Thymus (tissue), 14 donors: Measurements from ENCODE around the gene MYLK4. TPM values are rescaled to one million over a fixed set of nuclear protein-coding genes. Genes with fewer than 3 reads are reported as not detected.

ENCODE experiments used
- DNase-seq, 9 donors: peaks; one replicate each; pipeline ENCODE4 v3.0.0-alpha.2; 2013; ENCODE audit warnings: low spot score in 9 of 9, low read depth in 6 of 9, missing footprints in 1 of 9
- H3K27ac ChIP-seq, 2 donors: one replicate each; pipeline ENCODE4 v1.5.1; 2013; ENCODE audit warnings: control low read depth in 1 of 2, low read depth in 1 of 2, low read length in 1 of 2, mild to moderate bottlenecking in 1 of 2, moderate library complexity in 1 of 2
- H3K27me3 ChIP-seq, 2 donors: one replicate each; pipeline ENCODE4 v1.5.1; 2013; ENCODE audit warnings: low read length in 1 of 2; ENCODE audit not compliant: control insufficient read depth in 2 of 2, insufficient read depth in 1 of 2
- H3K36me3 ChIP-seq, 2 donors: one replicate each; pipeline ENCODE4 v1.5.1; 2013; ENCODE audit warnings: low read length in 1 of 2, mild to moderate bottlenecking in 1 of 2, moderate library complexity in 1 of 2; ENCODE audit not compliant: control insufficient read depth in 2 of 2, insufficient read depth in 2 of 2
- H3K4me1 ChIP-seq, 2 donors: one replicate each; pipeline ENCODE4 v1.5.1; 2013; ENCODE audit warnings: low read length in 2 of 2; ENCODE audit not compliant: control insufficient read depth in 2 of 2, insufficient read depth in 2 of 2
- H3K4me3 ChIP-seq, 2 donors: one replicate each; pipeline ENCODE4 v1.5.1; 2013; ENCODE audit warnings: low read length in 2 of 2, control low read depth in 1 of 2, mild to moderate bottlenecking in 1 of 2
- H3K9me3 ChIP-seq, 2 donors: one replicate each; pipeline ENCODE4 v1.5.1; 2013; ENCODE audit warnings: low read length in 1 of 2, mild to moderate bottlenecking in 1 of 2; ENCODE audit not compliant: control insufficient read depth in 2 of 2, insufficient read depth in 1 of 2
- WGBS: extraction: QIAGEN DNeasy Blood & Tissue Kit; methylation state at CpG from one replicate; pipeline ENCODE4 v1.1.7; 2013; 5-methylcytosine and 5-hydroxymethylcytosine counted together
- long read RNA-seq, 10 donors: transcript quantifications; one replicate each; lab custom pipeline, GENCODE V29; 2026
- polyA plus RNA-seq: library from polyadenylated mRNA; stranded (reverse); fragments of 200-250 nt; gene quantifications from one replicate; pipeline ENCODE4 v1.2.3, GENCODE V29; 2013
- total RNA-seq: library from RNA; stranded (reverse); fragments of 120-200 nt; gene quantifications from one replicate; pipeline ENCODE4 v1.2.4, GENCODE V29; 2013
- donor health status: healthy.

MYLK4 gene
- total RNA-seq: 0.42 TPM
- polyA plus RNA-seq: 0.52 TPM
- long read RNA-seq, donor 1: 0 reads
- long read RNA-seq, donor 2: 0 reads
- long read RNA-seq, donor 3: 0 reads
- long read RNA-seq, donor 4: 0 reads
- long read RNA-seq, donor 5: 0 reads
- long read RNA-seq, donor 6: 0 reads
- long read RNA-seq, donor 7: 0 reads
- long read RNA-seq, donor 8: 0 reads
- long read RNA-seq, donor 9: 0 reads
- long read RNA-seq, donor 10: 0 reads

- H3K4me3 ChIP-seq: no peak within 1 kb of the TSS
- no peak within 1 kb of the TSS for H3K27ac ChIP-seq
- WGBS: 95% methylated on average over 7 of the region's 7 CpGs
- H3K36me3 ChIP-seq: no peaks in the 10 kb centered on the region
- no peak for DNase-seq
- peaks cover 0 to 3% of the 10 kb centered on the region in 2 donors for H3K4me1 ChIP-seq
- no peaks in the 10 kb centered on the region for H3K9me3 ChIP-seq
- H3K27me3 ChIP-seq: no peaks in the 10 kb centered on the region
Observed at GRCh38 chr6:2750832-2751231, at the start of gene MYLK4. MYLK4 (minus strand) TSS chr6:2750922; CDS start chr6:2749294, 1,628 bp downstream.

DNA sequence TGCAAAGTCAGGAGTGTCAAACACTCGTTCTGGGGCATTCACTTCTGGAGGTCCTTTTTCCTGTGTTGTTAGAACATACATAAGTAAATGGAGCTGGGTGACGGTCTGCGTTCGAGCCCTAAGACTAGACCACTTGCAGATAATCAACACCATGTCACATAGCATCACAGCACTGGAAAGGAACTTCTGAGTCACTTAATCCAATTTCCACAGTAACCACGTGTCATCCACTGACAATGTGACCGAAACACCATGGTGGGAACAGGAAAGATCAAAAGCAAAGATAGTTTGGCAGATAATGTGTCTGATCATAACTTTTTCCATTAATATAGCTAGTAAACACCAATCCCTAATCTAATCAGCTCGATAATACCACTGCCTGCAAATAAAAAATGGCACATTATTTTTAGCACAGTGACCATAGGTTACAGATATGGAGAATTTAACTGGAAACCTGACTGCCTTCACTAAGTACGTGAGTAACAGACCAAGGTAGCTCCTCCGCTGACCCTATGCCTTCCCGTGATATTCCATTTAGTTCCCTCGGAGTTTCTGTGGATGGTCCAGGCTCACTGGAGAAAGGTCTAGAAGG is 49.3 kb upstream of the MYLK4 start:
- Histone ChIP-seq H3K4me1 (peaks cover 0 to 14% of the 10 kb centered on the region in 2 donors), H3K27ac (no peak overlapping the region), H3K4me3 (no peak overlapping the region), H3K36me3 (peaks cover 0 to 8% of the 10 kb centered on the region in 2 donors), H3K9me3 (no peaks in the 10 kb centered on the region), H3K27me3 (no peaks in the 10 kb centered on the region)
- no peak for DNase-seq
- 85% methylated on average over 11 of the region's 11 CpGs for WGBS

GRCh38 chr6:2798586-2799134 is 47.9 kb upstream of the MYLK4 start:
- Histone ChIP-seq H3K27ac (no peak overlapping the region), H3K27me3 (no peaks in the 10 kb centered on the region), H3K9me3 (no peaks in the 10 kb centered on the region), H3K36me3 (peaks cover 0 to 8% of the 10 kb centered on the region in 2 donors), H3K4me3 (no peak overlapping the region), H3K4me1 (peaks cover 5 to 17% of the 10 kb centered on the region in 2 donors)
- DNase-seq: no peak
- WGBS: 86% methylated on average over 11 of the region's 11 CpGs

- Histone ChIP-seq H3K27me3 (no peaks in the 10 kb centered on the region), H3K27ac (no peak overlapping the region), H3K9me3 (no peaks in the 10 kb centered on the region), H3K4me3 (no peak overlapping the region), H3K4me1 (peaks cover 15 to 28% of the 10 kb centered on the region in 2 donors), H3K36me3 (peaks cover 0 to 8% of the 10 kb centered on the region in 2 donors)
- no peak for DNase-seq
- 30% methylated on average over 3 of the region's 3 CpGs for WGBS
Observed at GRCh38 chr6:2797564-2798031, 46.9 kb upstream of the MYLK4 start.

DNA sequence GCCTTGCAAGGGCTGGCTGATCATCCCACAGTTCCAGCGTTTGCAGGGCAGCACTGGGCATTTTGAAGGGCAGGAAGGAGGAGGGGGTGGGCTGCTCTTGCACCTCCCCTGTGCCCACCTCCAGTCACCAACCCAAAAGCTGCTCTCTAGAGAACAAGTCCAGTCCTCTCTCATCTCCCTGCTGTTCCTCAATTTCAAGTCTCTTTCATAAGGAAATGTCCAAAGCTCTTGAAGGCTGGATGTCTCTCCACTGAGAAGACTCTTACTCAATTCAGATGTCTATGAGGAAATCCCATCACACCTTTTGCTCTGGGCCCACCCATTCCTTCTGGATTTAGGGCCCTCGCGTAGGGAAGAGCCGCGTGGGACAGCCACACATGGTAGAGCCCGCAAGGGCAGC is 46.1 kb upstream of the MYLK4 start:
- H3K4me1 ChIP-seq: peaks cover 18 to 31% of the 10 kb centered on the region in 2 donors
- WGBS: 77% methylated on average over 6 of the region's 6 CpGs
- no peak for DNase-seq
- peaks cover 0 to 8% of the 10 kb centered on the region in 2 donors for H3K36me3 ChIP-seq
- H3K9me3 ChIP-seq: no peaks in the 10 kb centered on the region
- H3K4me3 ChIP-seq: no peak overlapping the region
- no peaks in the 10 kb centered on the region for H3K27me3 ChIP-seq
- H3K27ac ChIP-seq: no peak overlapping the region

DNA sequence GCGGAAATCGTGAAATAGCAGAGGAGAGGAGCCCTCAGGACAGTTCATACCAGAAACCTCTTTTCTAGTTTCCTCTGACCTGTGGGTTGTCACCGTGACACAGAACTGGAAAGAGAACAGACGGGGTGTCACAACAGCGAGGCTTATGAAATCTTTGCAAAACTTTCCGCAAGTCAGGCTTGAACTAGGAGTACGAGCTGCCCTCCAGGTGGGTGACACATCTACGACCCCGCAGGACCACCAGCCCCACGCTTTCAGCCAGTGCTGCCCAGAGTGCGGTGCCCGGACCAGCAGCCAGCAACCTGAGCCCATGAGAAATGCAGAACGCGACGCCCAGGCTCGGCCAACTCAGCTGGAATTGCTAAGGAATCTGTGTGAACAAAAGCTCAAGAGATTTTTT is 45.2 kb upstream of the MYLK4 start:
- H3K9me3 ChIP-seq: no peaks in the 10 kb centered on the region
- H3K4me3 ChIP-seq: no peak overlapping the region
- H3K27ac ChIP-seq: no peak overlapping the region
- WGBS: 96% methylated on average over 16 of the region's 16 CpGs
- peaks cover 18 to 31% of the 10 kb centered on the region in 2 donors for H3K4me1 ChIP-seq
- DNase-seq: no peak
- peaks cover 0 to 8% of the 10 kb centered on the region in 2 donors for H3K36me3 ChIP-seq
- H3K27me3 ChIP-seq: no peaks in the 10 kb centered on the region

DNA sequence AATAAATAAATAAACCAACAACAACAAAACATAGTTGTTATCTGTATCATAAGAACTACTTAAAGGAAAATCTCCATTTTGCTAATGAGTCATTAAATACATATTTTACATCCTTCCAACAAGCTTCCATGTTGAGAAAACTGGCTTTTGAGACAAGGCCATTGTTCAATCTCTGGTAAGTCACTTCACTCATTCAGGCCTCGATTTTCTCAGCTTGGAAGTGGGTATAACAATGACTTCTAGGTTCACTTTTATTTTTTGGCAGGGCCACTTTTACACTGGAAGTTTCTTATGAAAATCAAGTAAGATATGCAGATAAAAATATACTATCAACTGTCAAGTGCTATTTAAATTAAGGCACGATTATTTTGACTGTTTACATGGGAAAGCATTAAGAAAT is 44.4 kb upstream of the MYLK4 start:
- Histone ChIP-seq H3K27ac (no peak overlapping the region), H3K36me3 (peaks cover 0 to 8% of the 10 kb centered on the region in 2 donors), H3K4me3 (no peak overlapping the region), H3K27me3 (no peaks in the 10 kb centered on the region), H3K9me3 (no peaks in the 10 kb centered on the region), H3K4me1 (peaks cover 18 to 31% of the 10 kb centered on the region in 2 donors)
- DNase-seq: no peak
- 90% methylated on average over 2 of the region's 2 CpGs for WGBS

DNA sequence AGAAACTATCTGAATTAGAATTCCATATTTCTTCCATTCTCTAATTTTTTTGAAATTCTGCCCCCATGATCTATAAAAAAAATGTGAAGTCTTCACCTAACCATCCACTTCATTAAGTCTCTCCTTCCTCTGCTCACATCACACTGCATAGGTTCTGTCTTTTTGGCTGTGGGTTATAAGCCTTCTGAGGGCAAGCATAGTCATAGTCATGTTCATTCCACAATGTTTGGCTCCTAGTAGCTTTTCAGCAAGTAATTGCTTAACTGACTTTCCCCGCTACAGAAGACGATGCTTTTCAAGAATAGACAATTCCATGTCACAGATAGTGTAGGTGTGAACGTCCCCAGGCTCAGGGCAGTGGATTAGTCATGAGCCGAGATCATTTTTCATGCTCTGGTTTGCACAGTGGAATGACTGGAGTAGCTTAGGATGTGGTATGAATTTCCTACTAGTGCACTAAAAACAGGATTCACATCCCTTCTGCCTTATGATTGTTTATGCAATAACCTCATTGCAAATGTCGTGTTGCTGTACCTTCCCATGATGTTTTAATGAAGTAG is 43.5 kb upstream of the MYLK4 start:
- 95% methylated on average over 5 of the region's 5 CpGs for WGBS
- DNase-seq: no peak
- peaks cover 18 to 26% of the 10 kb centered on the region in 2 donors for H3K4me1 ChIP-seq

DNA sequence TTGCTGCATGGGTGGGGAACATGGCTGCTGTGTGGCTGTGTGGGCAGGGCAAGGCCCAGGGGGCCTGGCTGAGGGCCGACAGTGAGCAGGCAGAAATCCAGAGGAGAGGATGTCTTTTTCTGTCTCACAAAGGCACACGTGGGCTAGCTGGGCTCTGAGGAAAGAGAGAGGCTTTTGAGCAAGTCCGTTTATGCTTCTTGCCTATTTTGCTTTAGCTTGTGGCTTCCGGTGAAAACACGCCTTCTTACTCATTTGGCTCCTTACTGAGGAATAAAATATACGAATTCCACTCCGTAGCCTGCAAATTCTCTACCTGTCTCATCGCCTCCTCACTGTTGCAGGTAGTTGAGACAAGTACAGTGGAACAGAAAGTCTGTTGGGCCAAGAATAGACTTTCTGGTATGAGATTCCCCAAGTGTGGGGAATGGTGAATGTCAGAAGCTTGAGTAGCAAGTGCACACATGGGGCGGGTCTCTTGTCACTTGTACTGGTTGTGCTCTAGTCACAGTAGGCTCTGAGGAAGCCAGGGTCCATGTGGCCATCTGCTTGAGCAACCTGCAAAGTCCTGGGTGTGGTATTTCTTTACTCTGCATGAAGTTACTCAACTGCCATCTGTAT is 42.9 kb upstream of the MYLK4 start:
- no peaks in the 10 kb centered on the region for H3K9me3 ChIP-seq
- peaks cover 3 to 8% of the 10 kb centered on the region in 2 donors for H3K36me3 ChIP-seq
- no peaks in the 10 kb centered on the region for H3K27me3 ChIP-seq
- peak in 5 of 9 donors; percentile 3 to 38 (median 27) for DNase-seq
- peaks cover 18 to 26% of the 10 kb centered on the region in 2 donors for H3K4me1 ChIP-seq
- H3K4me3 ChIP-seq: no peak overlapping the region
- peak overlapping the region; percentile 75 to 84 for H3K27ac ChIP-seq
- 11% methylated on average over 9 of the region's 9 CpGs for WGBS

More for the DNA sequence above, 43.5 kb upstream of the MYLK4 start:
- Histone ChIP-seq H3K36me3 (peaks cover 0 to 8% of the 10 kb centered on the region in 2 donors), H3K27ac (peak overlapping the region in 1 of 2 donors; percentile 75), H3K27me3 (no peaks in the 10 kb centered on the region), H3K9me3 (no peaks in the 10 kb centered on the region), H3K4me3 (no peak overlapping the region)
